CD14-positive monocyte (primary cell): ENCODE measurements around the gene CCDC116. TPM values are rescaled to one million over a fixed set of nuclear protein-coding genes. Genes with fewer than 3 reads are reported as not detected.

Source experiments
- DNase-seq, 3 donors: peaks; one replicate each; pipeline ENCODE4 v3.0.0-alpha.2; 2011 to 2022
- H2AFZ ChIP-seq: 2 replicates; pipeline ENCODE4 v1.6.0; 2012; ENCODE audit warnings: mild to moderate bottlenecking, low read depth, low read length, inconsistent platforms; ENCODE audit not compliant: insufficient read depth, poor library complexity, severe bottlenecking
- H3K27ac ChIP-seq, 2 donors: 1 replicate in 1 of 2; 2 replicates in 1 of 2; pipeline ENCODE4 v1.5.1; 2012 to 2013; ENCODE audit warnings: low read length in 2 of 2, control low read depth in 1 of 2, inconsistent platforms in 1 of 2, low read depth in 1 of 2, mild to moderate bottlenecking in 1 of 2
- H3K27me3 ChIP-seq, 2 donors: one replicate each; pipeline versions ENCODE4 v1.6.0 to v1.6.1; 2011 to 2013; ENCODE audit warnings: low read length in 2 of 2; ENCODE audit not compliant: control insufficient read depth in 2 of 2, insufficient read depth in 2 of 2
- H3K36me3 ChIP-seq, 2 donors: replicated peaks in 1 of 2; 1 replicate in 1 of 2; 2 replicates in 1 of 2; pipeline versions ENCODE4 v1.5.1 to v1.6.1; 2012 to 2013; ENCODE audit warnings: low read length in 2 of 2, control low read depth in 1 of 2, inconsistent platforms in 1 of 2, mild to moderate bottlenecking in 1 of 2; ENCODE audit not compliant: insufficient read depth in 2 of 2, control insufficient read depth in 1 of 2
- H3K4me1 ChIP-seq, 2 donors: 1 replicate in 1 of 2; 2 replicates in 1 of 2; pipeline versions ENCODE4 v1.5.1 to v1.6.1; 2012 to 2013; ENCODE audit warnings: low read length in 2 of 2, control low read depth in 1 of 2, inconsistent platforms in 1 of 2, mild to moderate bottlenecking in 1 of 2, moderate library complexity in 1 of 2; ENCODE audit not compliant: insufficient read depth in 2 of 2, control insufficient read depth in 1 of 2
- H3K4me2 ChIP-seq: replicated peaks from 2 replicates; pipeline ENCODE3; 2012; ENCODE audit warnings: low read length, moderate library complexity, mild to moderate bottlenecking; ENCODE audit not compliant: poor library complexity, severe bottlenecking; ENCODE audit errors: extremely low read depth
- H3K4me3 ChIP-seq, 3 experiments: fragments of 200-600 bp in 1 of 3; sonication (generic) in 1 of 3; replicated peaks in 1 of 3; 1 replicate in 2 of 3; 2 replicates in 1 of 3; pipeline ENCODE4 v1.5.1; 2011 to 2013; ENCODE audit warnings: low read length in 3 of 3, mild to moderate bottlenecking in 3 of 3, control low read depth in 2 of 3, low read depth in 2 of 3, inconsistent platforms in 1 of 3, moderate library complexity in 1 of 3
- H3K79me2 ChIP-seq: 2 replicates; pipeline ENCODE4 v1.6.0; 2012; ENCODE audit warnings: mild to moderate bottlenecking, control low read depth, inconsistent platforms, low read length, moderate library complexity; ENCODE audit not compliant: insufficient read depth
- H3K9ac ChIP-seq: 2 replicates; pipeline ENCODE4 v1.6.0; 2017; ENCODE audit warnings: low read length, mild to moderate bottlenecking; ENCODE audit not compliant: insufficient read depth, poor library complexity, severe bottlenecking
- H3K9me3 ChIP-seq, 2 donors: replicated peaks in 1 of 2; 1 replicate in 1 of 2; 2 replicates in 1 of 2; pipeline versions ENCODE4 v1.5.1 to v1.6.1; 2012 to 2013; ENCODE audit warnings: low read length in 2 of 2, control low read depth in 1 of 2; ENCODE audit not compliant: control insufficient read depth in 1 of 2, insufficient read depth in 1 of 2
- H4K20me1 ChIP-seq: 2 replicates; pipeline ENCODE4 v1.6.0; 2012; ENCODE audit warnings: mild to moderate bottlenecking, low read length, control low read depth, moderate library complexity; ENCODE audit not compliant: insufficient read depth
- H3K27ac Mint-ChIP-seq, 7 donors: one replicate each; pipeline ENCODE4 v1.8.0; 2020; ENCODE audit warnings: mild to moderate bottlenecking in 7 of 7, mixed read lengths in 7 of 7, moderate library complexity in 6 of 7, inconsistent platforms in 2 of 7
- H3K27me3 Mint-ChIP-seq, 3 donors: one replicate each; pipeline ENCODE4 v1.8.0; 2021 to 2022; ENCODE audit warnings: low read depth in 3 of 3, mild to moderate bottlenecking in 3 of 3, mixed read lengths in 3 of 3, moderate library complexity in 3 of 3, inconsistent platforms in 1 of 3
- H3K36me3 Mint-ChIP-seq, 2 donors: one replicate each; pipeline ENCODE4 v1.8.0; 2020; ENCODE audit warnings: mixed read lengths in 2 of 2, inconsistent platforms in 1 of 2, mild to moderate bottlenecking in 1 of 2
- H3K4me1 Mint-ChIP-seq: one replicate; pipeline ENCODE4 v1.8.0; 2020; ENCODE audit warnings: mild to moderate bottlenecking, mixed read lengths
- H3K4me3 Mint-ChIP-seq, 2 donors: one replicate each; pipeline ENCODE4 v1.8.0; 2020; ENCODE audit warnings: mild to moderate bottlenecking in 2 of 2, mixed read lengths in 2 of 2, moderate library complexity in 1 of 2
- H3K9me3 Mint-ChIP-seq, 7 donors: one replicate each; pipeline ENCODE4 v1.8.0; 2020 to 2022; ENCODE audit warnings: mixed read lengths in 7 of 7, mild to moderate bottlenecking in 6 of 7, moderate library complexity in 6 of 7, inconsistent platforms in 2 of 7
- CTCF ChIP-seq: fragments of 200-600 bp; IDR thresholded peaks from one replicate; pipeline ENCODE4 v1.8.0; 2022; ENCODE audit warnings: antibody characterized with exemption, mild to moderate bottlenecking
- WGBS: methylation state at CpG from one replicate; pipeline ENCODE4 v1.1.5; 2013; ENCODE audit warnings: missing lambda C conversion rate; ENCODE audit not compliant: insufficient coverage; 5-methylcytosine and 5-hydroxymethylcytosine counted together
- intact Hi-C, 2 donors: fragments of 100-400 bp; cut with micrococcal nuclease; formaldehyde crosslinking; loops; one replicate each; pipeline versions ENCODE4 v1.15.0 to v1.15.1; 2023
- polyA plus RNA-seq, 3 donors: library from polyadenylated mRNA; depleted of rRNA in 1 of 3; unstranded in 2 of 3; stranded (reverse) in 1 of 3; fragments of 300-500 nt in 2 of 3; fragments of >200 nt in 1 of 3; fragmentation: Illumina TruSeq in 2 of 3; gene quantifications; 1 replicate in 2 of 3; 2 replicates in 1 of 3; pipeline ENCODE4 v1.2.3, GENCODE V29; 2012 to 2021

Gene CCDC116
- polyA plus RNA-seq, 3 donors = 0.21 TPM; not detected in 2

GRCh38 chr22:21634844-21635243 is 2.3 kb downstream of the CCDC116 start:
- intact Hi-C loops = no loop called here
- no peak overlapping the region for H2AFZ ChIP-seq
- no peak overlapping the region for H3K27ac ChIP-seq
- Mint-ChIP-seq H3K4me1 (peaks cover 2% of the 10 kb centered on the region), H3K27ac (peak overlapping the region in 1 of 7 donors; percentile 50), H3K9me3 (peaks cover 0 to 8% (median 3%) of the 10 kb centered on the region in 7 donors), H3K4me3 (no peak overlapping the region), H3K36me3 (no peaks in the 10 kb centered on the region), H3K27me3 (peaks cover 0 to 4% (median 2%) of the 10 kb centered on the region in 3 donors)
- H3K36me3 ChIP-seq = no peaks in the 10 kb centered on the region
- peaks cover under 1% of the 10 kb centered on the region for H3K79me2 ChIP-seq
- TF ChIP-seq CTCF = no peak
- H3K27me3 ChIP-seq = no peaks in the 10 kb centered on the region
- H3K4me2 ChIP-seq = no peak overlapping the region
- peaks cover 0 to 5% of the 10 kb centered on the region in 2 donors for H3K4me1 ChIP-seq
- H4K20me1 ChIP-seq = no peaks in the 10 kb centered on the region
- H3K9me3 ChIP-seq = peaks cover 0 to 6% of the 10 kb centered on the region in 2 donors
- DNase-seq = no peak
- H3K4me3 ChIP-seq = no peak overlapping the region
- H3K9ac ChIP-seq = no peak overlapping the region
- WGBS = 86% methylated on average over 19 of the region's 19 CpGs

GRCh38 chr22:21635771-21636510 is 3.4 kb downstream of the CCDC116 start:
- Histone ChIP-seq H4K20me1 (no peaks in the 10 kb centered on the region), H2AFZ (no peak overlapping the region), H3K4me1 (peaks cover 2 to 5% of the 10 kb centered on the region in 2 donors), H3K9ac (no peak overlapping the region), H3K4me2 (no peak overlapping the region), H3K4me3 (no peak overlapping the region), H3K27ac (no peak overlapping the region), H3K79me2 (no peaks in the 10 kb centered on the region), H3K9me3 (peaks cover 0 to 6% of the 10 kb centered on the region in 2 donors), H3K36me3 (no peaks in the 10 kb centered on the region), H3K27me3 (no peaks in the 10 kb centered on the region)
- no peaks in the 10 kb centered on the region for H3K36me3 Mint-ChIP-seq
- no peak for TF ChIP-seq CTCF
- WGBS = 93% methylated on average over 15 of the region's 15 CpGs
- H3K27ac Mint-ChIP-seq = no peak overlapping the region
- H3K4me3 Mint-ChIP-seq = no peak overlapping the region
- peaks cover 0 to 8% (median 3%) of the 10 kb centered on the region in 7 donors for H3K9me3 Mint-ChIP-seq
- peaks cover 4% of the 10 kb centered on the region for H3K4me1 Mint-ChIP-seq
- DNase-seq = no peak
- H3K27me3 Mint-ChIP-seq = peaks cover 0 to 4% (median 2%) of the 10 kb centered on the region in 3 donors
- intact Hi-C loops = no loop called here
